MCF 10A (cell line): ENCODE results near the gene RPL22. TPM values are rescaled to one million over a fixed set of nuclear protein-coding genes. Genes with fewer than 3 reads are reported as not detected.

Source experiments
- BruUV-seq: library from RNA; stranded (reverse); fragments of 400-500 nt; replicated peaks from 2 replicates; lab custom pipeline; 2021; lab: Mats Ljungman, UMichigan
- CTCF ChIA-PET: fragments of 300-600 bp; sonication (Branson Sonifier 250); formaldehyde crosslinking; extraction: SDS; loops from one replicate; lab custom pipeline; 2021; ENCODE audit warnings: antibody characterized with exemption, inconsistent platforms; lab: Yijun Ruan, JAX
- POLR2A ChIA-PET: fragments of 300-600, 350-650 bp; sonication (Branson Sonifier 250); formaldehyde crosslinking; extraction: SDS; loops from one replicate; lab custom pipeline; 2020; ENCODE audit warnings: antibody characterized with exemption, inconsistent platforms; lab: Yijun Ruan, JAX
- DNase-seq: peaks from one replicate; pipeline ENCODE4 v3.0.0-alpha.2; 2018; ENCODE audit not compliant: unreplicated experiment
- H3K27ac Mint-ChIP-seq: one replicate; pipeline ENCODE4 v1.8.0; 2022; ENCODE audit warnings: mild to moderate bottlenecking, low read depth, mixed read lengths; ENCODE audit not compliant: unreplicated experiment
- H3K27me3 Mint-ChIP-seq: one replicate; pipeline ENCODE4 v1.8.0; 2022; ENCODE audit warnings: mixed read lengths; ENCODE audit not compliant: insufficient read depth, unreplicated experiment
- H3K36me3 Mint-ChIP-seq: one replicate; pipeline ENCODE4 v1.8.0; 2022; ENCODE audit warnings: mild to moderate bottlenecking, moderate library complexity, mixed read lengths; ENCODE audit not compliant: insufficient read depth, unreplicated experiment
- H3K4me1 Mint-ChIP-seq: one replicate; pipeline ENCODE4 v1.8.0; 2022; ENCODE audit warnings: mixed read lengths; ENCODE audit not compliant: insufficient read depth, unreplicated experiment
- H3K4me3 Mint-ChIP-seq: one replicate; pipeline ENCODE4 v1.8.0; 2022; ENCODE audit warnings: mild to moderate bottlenecking, moderate library complexity, mixed read lengths; ENCODE audit not compliant: unreplicated experiment
- H3K9me3 Mint-ChIP-seq: one replicate; pipeline ENCODE4 v1.8.0; 2022; ENCODE audit warnings: mixed read lengths; ENCODE audit not compliant: unreplicated experiment
- intact Hi-C: fragments of 100-400 bp; cut with micrococcal nuclease; formaldehyde crosslinking; loops from 2 replicates; pipeline ENCODE4 v1.14.1; 2022
- total RNA-seq: library from RNA; stranded (reverse); gene quantifications from 2 replicates; pipeline ENCODE4 v1.2.3, GENCODE V29; 2022
- TF ChIP-seq, protein P1 (sequence below): fragments of 200-600 bp; IDR thresholded peaks from one replicate; pipeline ENCODE4 v1.8.0; 2022; ENCODE audit warnings: antibody characterized with exemption, mild to moderate bottlenecking; ENCODE audit not compliant: unreplicated experiment

RPL22 gene
- total RNA-seq, 1 experiment from 2014 or later, result 477 TPM

- ChIA-PET CTCF (interaction anchor here (0.7 to 1.0 kb wide), 3 partner anchors 33 to 118 kb away, joined by 3 read pairs; no protein-coding TSS in a partner anchor), POLR2A (interaction anchor here (0.7 to 1.5 kb wide), 4 partner anchors 8 to 11 kb away, joined by 3 to 8 read pairs (median 4); no protein-coding TSS in a partner anchor)
- peak; percentile 79 for DNase-seq
- TF ChIP-seq, protein P1, sequence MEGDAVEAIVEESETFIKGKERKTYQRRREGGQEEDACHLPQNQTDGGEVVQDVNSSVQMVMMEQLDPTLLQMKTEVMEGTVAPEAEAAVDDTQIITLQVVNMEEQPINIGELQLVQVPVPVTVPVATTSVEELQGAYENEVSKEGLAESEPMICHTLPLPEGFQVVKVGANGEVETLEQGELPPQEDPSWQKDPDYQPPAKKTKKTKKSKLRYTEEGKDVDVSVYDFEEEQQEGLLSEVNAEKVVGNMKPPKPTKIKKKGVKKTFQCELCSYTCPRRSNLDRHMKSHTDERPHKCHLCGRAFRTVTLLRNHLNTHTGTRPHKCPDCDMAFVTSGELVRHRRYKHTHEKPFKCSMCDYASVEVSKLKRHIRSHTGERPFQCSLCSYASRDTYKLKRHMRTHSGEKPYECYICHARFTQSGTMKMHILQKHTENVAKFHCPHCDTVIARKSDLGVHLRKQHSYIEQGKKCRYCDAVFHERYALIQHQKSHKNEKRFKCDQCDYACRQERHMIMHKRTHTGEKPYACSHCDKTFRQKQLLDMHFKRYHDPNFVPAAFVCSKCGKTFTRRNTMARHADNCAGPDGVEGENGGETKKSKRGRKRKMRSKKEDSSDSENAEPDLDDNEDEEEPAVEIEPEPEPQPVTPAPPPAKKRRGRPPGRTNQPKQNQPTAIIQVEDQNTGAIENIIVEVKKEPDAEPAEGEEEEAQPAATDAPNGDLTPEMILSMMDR, result no peak
- Mint-ChIP-seq H3K9me3 (no peaks in the 10 kb centered on the region), H3K4me1 (peaks cover 11% of the 10 kb centered on the region), H3K27me3 (no peaks in the 10 kb centered on the region), H3K27ac (no peak overlapping the region), H3K4me3 (no peak overlapping the region), H3K36me3 (peaks cover 93% of the 10 kb centered on the region)
- BruUV-seq, result no TSS peak
- intact Hi-C loops, result no loop called here
Measured at GRCh38 chr1:6188466-6188865, 10.9 kb downstream of the RPL22 start.

DNA sequence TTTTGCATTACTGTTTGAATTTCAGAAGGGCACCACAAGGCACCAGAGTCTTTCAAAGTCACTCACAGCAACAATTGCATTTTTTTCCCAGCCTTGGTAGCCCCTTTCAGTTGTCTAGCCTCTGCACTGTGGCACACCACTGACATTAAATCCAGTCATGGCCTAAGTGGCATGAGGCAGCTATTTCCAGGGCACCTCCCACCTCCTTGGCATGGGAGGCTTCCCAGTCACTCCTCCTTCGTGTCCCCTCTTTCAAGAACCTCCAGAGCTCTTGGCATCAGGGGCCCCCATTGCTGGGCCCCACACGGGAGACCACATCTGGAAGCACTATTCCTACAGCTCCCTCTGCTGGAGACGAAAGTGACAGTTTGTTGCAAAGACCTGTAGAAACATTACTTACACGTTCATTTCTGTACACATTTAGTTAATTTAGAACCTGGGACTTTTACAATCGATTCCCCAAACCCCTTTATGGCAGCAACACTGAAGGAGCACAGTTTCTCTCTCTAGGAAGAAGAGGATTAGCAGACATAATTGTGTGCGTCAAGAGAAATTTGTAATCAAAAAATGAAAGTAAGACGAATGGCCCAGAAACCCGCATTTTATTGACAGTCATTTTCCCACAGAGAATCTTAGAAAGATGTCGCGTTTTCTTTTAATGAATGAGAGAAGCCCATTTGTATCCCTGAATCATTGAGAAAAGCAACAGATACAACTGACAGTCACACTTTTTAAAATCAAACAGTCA is 13.6 kb downstream of the RPL22 start:
- peaks cover 70% of the 10 kb centered on the region for H3K36me3 Mint-ChIP-seq
- CTCF ChIA-PET, result interaction anchor here (0.6 to 1.5 kb wide), 11 partner anchors 9 to 237 kb away, joined by 3 to 7 read pairs (median 4); no protein-coding TSS in a partner anchor
- TF ChIP-seq, protein P1, result peak; percentile 38
- POLR2A ChIA-PET, result interaction anchor here (0.6 to 1.2 kb wide), 3 partner anchors 13 to 61 kb away, joined by 3 to 4 read pairs (median 3); no protein-coding TSS in a partner anchor
- H3K27me3 Mint-ChIP-seq, result peaks cover 12% of the 10 kb centered on the region
- BruUV-seq, result no TSS peak
- DNase-seq, result peak; percentile 49
- no peaks in the 10 kb centered on the region for H3K9me3 Mint-ChIP-seq
- no peak overlapping the region for H3K27ac Mint-ChIP-seq
- intact Hi-C loops, result loop anchor here (1.0 kb wide), 1 partner anchor 77 kb away; no protein-coding TSS in a partner anchor
- peaks cover 6% of the 10 kb centered on the region for H3K4me1 Mint-ChIP-seq
- H3K4me3 Mint-ChIP-seq, result no peak overlapping the region

GRCh38 chr1:6185151-6185550 is 14.2 kb downstream of the RPL22 start:
- Mint-ChIP-seq H3K27me3 (peaks cover 12% of the 10 kb centered on the region), H3K4me1 (peaks cover 6% of the 10 kb centered on the region), H3K9me3 (no peaks in the 10 kb centered on the region), H3K36me3 (peaks cover 64% of the 10 kb centered on the region), H3K4me3 (no peak overlapping the region), H3K27ac (no peak overlapping the region)
- POLR2A ChIA-PET, result interaction anchor here (0.9 to 1.2 kb wide), 2 partner anchors 13 to 61 kb away, joined by 3 to 4 read pairs; no protein-coding TSS in a partner anchor
- CTCF ChIA-PET, result interaction anchor here (0.6 to 1.5 kb wide), 11 partner anchors 8 to 237 kb away, joined by 3 to 7 read pairs (median 4); no protein-coding TSS in a partner anchor
- no peak for DNase-seq
- no TSS peak for BruUV-seq
- intact Hi-C loops, result loop anchor here (1.0 kb wide), 1 partner anchor 76 kb away; no protein-coding TSS in a partner anchor
- TF ChIP-seq, protein P1, result no peak
